ENCODE results near the gene ANKDD1B.

DNA sequence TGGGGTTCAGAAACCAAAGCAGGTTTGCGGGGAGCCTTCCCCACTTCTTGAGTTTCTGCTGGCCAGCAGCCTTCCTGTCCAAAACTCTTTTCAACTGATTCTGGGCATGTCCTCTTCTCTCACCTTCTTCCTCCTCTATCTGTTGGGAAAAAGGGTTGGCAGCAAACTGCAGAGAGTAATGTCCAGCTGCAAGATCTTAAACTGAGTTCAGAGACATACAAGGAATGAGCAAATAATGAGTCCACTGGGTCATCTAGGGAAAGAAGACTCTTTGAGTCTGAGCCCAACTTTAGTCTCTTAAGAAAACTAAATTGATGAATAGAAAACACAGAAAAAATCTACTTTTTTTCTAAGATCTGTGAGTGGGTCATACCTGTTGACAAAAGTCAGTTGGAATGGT, 16.5 kb downstream of the ANKDD1B start:
- TF ChIP-seq POLR2A (IDR thresholded peaks at IDR 0.05) = no peak
- TF ChIP-seq, protein P1, sequence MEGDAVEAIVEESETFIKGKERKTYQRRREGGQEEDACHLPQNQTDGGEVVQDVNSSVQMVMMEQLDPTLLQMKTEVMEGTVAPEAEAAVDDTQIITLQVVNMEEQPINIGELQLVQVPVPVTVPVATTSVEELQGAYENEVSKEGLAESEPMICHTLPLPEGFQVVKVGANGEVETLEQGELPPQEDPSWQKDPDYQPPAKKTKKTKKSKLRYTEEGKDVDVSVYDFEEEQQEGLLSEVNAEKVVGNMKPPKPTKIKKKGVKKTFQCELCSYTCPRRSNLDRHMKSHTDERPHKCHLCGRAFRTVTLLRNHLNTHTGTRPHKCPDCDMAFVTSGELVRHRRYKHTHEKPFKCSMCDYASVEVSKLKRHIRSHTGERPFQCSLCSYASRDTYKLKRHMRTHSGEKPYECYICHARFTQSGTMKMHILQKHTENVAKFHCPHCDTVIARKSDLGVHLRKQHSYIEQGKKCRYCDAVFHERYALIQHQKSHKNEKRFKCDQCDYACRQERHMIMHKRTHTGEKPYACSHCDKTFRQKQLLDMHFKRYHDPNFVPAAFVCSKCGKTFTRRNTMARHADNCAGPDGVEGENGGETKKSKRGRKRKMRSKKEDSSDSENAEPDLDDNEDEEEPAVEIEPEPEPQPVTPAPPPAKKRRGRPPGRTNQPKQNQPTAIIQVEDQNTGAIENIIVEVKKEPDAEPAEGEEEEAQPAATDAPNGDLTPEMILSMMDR (IDR thresholded peaks at IDR 0.05 in 4 of 5, conservative IDR thresholded peaks at IDR 0.05 in 1 of 5) = no peak

All from gastrocnemius medialis (tissue), 4 donors.